SK-N-SH treated with all-trans-retinoic acid at 6 μM for 48 hours (cell line): Measurements from ENCODE around the gene VOPP1.

Source experiments
- ARNTL ChIP-seq: fragments of 450-650 bp; formaldehyde crosslinking; IDR thresholded peaks from 2 replicates; pipeline ENCODE4 v1.5.0; 2020; ENCODE audit warnings: low read depth, mild to moderate bottlenecking, moderate library complexity, borderline replicate concordance
- ESRRG ChIP-seq: fragments of 250-450 bp; sonication (Bioruptor Pico); IDR thresholded peaks from 2 replicates; pipeline ENCODE4 v1.6.1; 2021; ENCODE audit warnings: mild to moderate bottlenecking
- PATZ1 ChIP-seq: fragments of 250-450 bp; sonication (Bioruptor Pico); IDR thresholded peaks from 2 replicates; pipeline ENCODE4 v1.8.0; 2020; ENCODE audit warnings: mild to moderate bottlenecking, moderate library complexity, borderline replicate concordance
- ZFP3 ChIP-seq: fragments of 250-450 bp; sonication (Bioruptor Pico); IDR thresholded peaks from 2 replicates; pipeline ENCODE4 v1.5.0; 2020; ENCODE audit warnings: mild to moderate bottlenecking, moderate library complexity
- ZFP30 ChIP-seq: fragments of 450-650 bp; formaldehyde crosslinking; IDR thresholded peaks from 2 replicates; pipeline ENCODE4 v1.5.0; 2022; ENCODE audit warnings: mild to moderate bottlenecking, moderate library complexity
- ZNF8 ChIP-seq: fragments of 450-650 bp; formaldehyde crosslinking; IDR thresholded peaks from 2 replicates; pipeline ENCODE4 v1.5.0; 2020; ENCODE audit warnings: mild to moderate bottlenecking, moderate library complexity

- TF ChIP-seq ESRRG (CRISPR knock-in tag) (no peak), PATZ1 (CRISPR knock-in tag) (no peak), ZNF8 (CRISPR knock-in tag) (no peak), ZFP3 (CRISPR knock-in tag) (no peak), ZFP30 (CRISPR knock-in tag) (no peak), ARNTL (CRISPR knock-in tag) (no peak)
Measured at GRCh38 chr7:55486192-55486590, 86.1 kb downstream of the VOPP1 start.
